ENCODE data around the gene TBC1D10B. TPM values are rescaled to one million over a fixed set of nuclear protein-coding genes. Genes with fewer than 3 reads are reported as not detected.
A peak's percentile ranks its signal among the peaks of the same experiment; 100 is the strongest.

Gene TBC1D10B
- total and polyA plus RNA-seq, 9 of the 15 experiments (the other 6 are each of a cell fraction or from before 2014, with no cell fraction given), result 2.2 to 55.4 (median 17.5) TPM

DNA sequence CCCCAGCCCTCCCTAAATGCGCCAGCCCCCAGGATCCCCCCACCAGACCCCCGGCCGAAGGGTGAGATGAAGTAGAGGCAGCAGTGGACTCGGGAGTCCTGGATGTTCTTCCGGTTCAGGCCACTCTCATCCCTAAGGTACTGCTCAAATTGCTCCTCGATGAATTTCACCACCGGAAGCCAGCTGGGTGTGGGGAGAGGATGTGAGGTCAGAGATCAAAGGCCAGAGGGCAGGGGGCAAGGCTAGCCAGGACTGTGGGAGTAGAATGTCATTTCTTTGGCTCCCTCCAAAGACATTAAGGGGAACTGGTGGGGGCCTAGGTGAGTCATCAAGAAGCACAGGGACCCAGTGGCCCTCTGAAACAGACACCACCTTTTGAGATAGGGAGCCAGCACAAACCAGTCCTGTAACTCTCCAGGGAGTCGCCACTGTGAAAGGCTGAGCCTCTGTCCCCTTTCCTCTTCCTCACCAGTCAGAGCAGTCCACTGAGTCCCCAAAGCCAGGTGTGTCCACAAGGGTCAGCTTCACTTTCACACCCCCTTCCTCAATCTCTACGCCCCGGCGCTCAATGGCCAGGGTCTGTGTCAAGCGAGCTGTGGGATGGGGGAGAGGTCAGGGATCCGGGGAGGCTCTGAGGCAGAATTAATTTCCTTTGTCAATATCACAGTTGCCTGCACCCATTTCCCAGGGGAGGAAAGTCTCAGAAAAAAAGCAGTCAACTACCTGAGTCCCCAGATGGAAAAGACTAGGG lies 11.2 kb upstream of the TBC1D10B start:
- Histone ChIP-seq H2AFZ (ENCODE audit: low read depth, low read length) (peak overlapping the region; percentile 72), H3K9me1 (ENCODE audit: control insufficient read depth, insufficient read depth, low read length) (no peaks in the 10 kb centered on the region), H3K4me1 (replicated peaks in 1 of 2; ENCODE audit: control insufficient read depth in 2 of 2, insufficient read depth in 2 of 2, low read length in 2 of 2) (peaks cover 42 to 58% of the 10 kb centered on the region in 2 experiments), H3K9ac (ENCODE audit: insufficient read depth in 1 of 2, low read depth in 2 of 2, low read length in 2 of 2) (peak overlapping the region; percentile 75 to 87), H3K4me2 (ENCODE audit: insufficient read depth, low read length) (peak overlapping the region; percentile 60), H3K4me3 (no peak overlapping the region), H4K20me1 (replicated peaks; ENCODE audit: control insufficient read depth, insufficient read depth, low read length) (no peaks in the 10 kb centered on the region), H3K27me3 (ENCODE audit: control insufficient read depth in 2 of 2, insufficient read depth in 2 of 2, low read length in 2 of 2) (no peaks in the 10 kb centered on the region), H3K79me2 (ENCODE audit: control insufficient read depth, insufficient read depth, low read length) (peaks cover 16% of the 10 kb centered on the region), H3K9me3 (replicated peaks; ENCODE audit: control insufficient read depth, insufficient read depth, low read depth, low read length) (no peaks in the 10 kb centered on the region), H3K27ac (ENCODE audit: extremely low read depth, low read depth, low read length) (peak overlapping the region; percentile 91), H3K36me3 (ENCODE audit: control insufficient read depth, insufficient read depth, low read length) (peaks cover 7% of the 10 kb centered on the region; the same call in 1 of the 3 replicates)
- FAIRE-seq (peak; percentile 100), DNase-seq (ENCODE audit: extremely low read depth in 1 of 4, low spot score in 3 of 4) (peak; percentile 79 to 96 (median 83)), ATAC-seq (peak; percentile 63)
- no TSS peak for BruUV-seq (replicated peaks)
- 15% methylated on average over 10 of the region's 13 CpGs for WGBS (ENCODE audit: insufficient coverage, low coverage, missing lambda C conversion rate)
- ChIA-PET POLR2A (interaction anchor here (0.7 to 1.4 kb wide), 7 partner anchors 8 to 26 kb away, joined by 3 to 4 read pairs (median 3); partner anchors contain the start of gene ZNF771), CTCF (ENCODE audit: low intra/inter-chr PET ratio) (no interaction called here)
- in situ Hi-C loops (cut with MboI) (no loop called here), intact Hi-C loops (cut with micrococcal nuclease) (loop anchor here (2.0 kb wide), 1 partner anchor 13 kb away; the partner anchor contains the start of gene ZNF48)
- peak; percentile 95 for TF ChIP-seq ZBTB7A (IDR thresholded peaks at IDR 0.05; ENCODE audit: borderline replicate concordance, control insufficient read depth, low read depth, low read length)
- TF ChIP-seq, protein P1, sequence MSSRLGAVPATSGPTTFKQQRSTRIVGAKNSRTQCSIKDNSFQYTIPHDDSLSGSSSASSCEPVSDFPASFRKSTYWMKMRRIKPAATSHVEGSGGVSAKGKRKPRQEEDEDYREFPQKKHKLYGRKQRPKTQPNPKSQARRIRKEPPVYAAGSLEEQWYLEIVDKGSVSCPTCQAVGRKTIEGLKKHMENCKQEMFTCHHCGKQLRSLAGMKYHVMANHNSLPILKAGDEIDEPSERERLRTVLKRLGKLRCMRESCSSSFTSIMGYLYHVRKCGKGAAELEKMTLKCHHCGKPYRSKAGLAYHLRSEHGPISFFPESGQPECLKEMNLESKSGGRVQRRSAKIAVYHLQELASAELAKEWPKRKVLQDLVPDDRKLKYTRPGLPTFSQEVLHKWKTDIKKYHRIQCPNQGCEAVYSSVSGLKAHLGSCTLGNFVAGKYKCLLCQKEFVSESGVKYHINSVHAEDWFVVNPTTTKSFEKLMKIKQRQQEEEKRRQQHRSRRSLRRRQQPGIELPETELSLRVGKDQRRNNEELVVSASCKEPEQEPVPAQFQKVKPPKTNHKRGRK (tag; IDR thresholded peaks at IDR 0.05), result no peak
- peak; percentile 82 for TF ChIP-seq ZNF584 (CRISPR knock-in tag; IDR thresholded peaks at IDR 0.05; ENCODE audit: low read depth)
- no peak for TF ChIP-seq MYNN (IDR thresholded peaks at IDR 0.05)
- TF ChIP-seq MYNN (CRISPR knock-in tag; IDR thresholded peaks at IDR 0.05), result no peak
- TF ChIP-seq ATF1 (CRISPR knock-in tag; IDR thresholded peaks at IDR 0.05), result no peak
- TF ChIP-seq ATF1 (tag; IDR thresholded peaks at IDR 0.05), result peak; percentile 61
- TF ChIP-seq, protein P2, sequence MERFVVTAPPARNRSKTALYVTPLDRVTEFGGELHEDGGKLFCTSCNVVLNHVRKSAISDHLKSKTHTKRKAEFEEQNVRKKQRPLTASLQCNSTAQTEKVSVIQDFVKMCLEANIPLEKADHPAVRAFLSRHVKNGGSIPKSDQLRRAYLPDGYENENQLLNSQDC (CRISPR knock-in tag; IDR thresholded peaks at IDR 0.05), result no peak
- TF ChIP-seq, protein P3, sequence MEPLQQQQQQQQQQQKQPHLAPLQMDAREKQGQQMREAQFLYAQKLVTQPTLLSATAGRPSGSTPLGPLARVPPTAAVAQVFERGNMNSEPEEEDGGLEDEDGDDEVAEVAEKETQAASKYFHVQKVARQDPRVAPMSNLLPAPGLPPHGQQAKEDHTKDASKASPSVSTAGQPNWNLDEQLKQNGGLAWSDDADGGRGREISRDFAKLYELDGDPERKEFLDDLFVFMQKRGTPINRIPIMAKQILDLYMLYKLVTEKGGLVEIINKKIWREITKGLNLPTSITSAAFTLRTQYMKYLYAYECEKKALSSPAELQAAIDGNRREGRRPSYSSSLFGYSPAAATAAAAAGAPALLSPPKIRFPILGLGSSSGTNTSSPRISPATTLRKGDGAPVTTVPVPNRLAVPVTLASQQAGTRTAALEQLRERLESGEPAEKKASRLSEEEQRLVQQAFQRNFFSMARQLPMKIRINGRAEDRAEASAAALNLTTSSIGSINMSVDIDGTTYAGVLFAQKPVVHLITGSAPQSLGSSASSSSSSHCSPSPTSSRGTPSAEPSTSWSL (CRISPR knock-in tag; IDR thresholded peaks at IDR 0.05; ENCODE audit: borderline replicate concordance), result no peak
- no peak for TF ChIP-seq DNMT1 (IDR thresholded peaks at IDR 0.05)
- peak; percentile 58 for TF ChIP-seq RBFOX2 (IDR thresholded peaks at IDR 0.05; ENCODE audit: low read depth, low read length)
- TF ChIP-seq ATF7 (IDR thresholded peaks at IDR 0.05), result peak; percentile 61; the same call in 1 of the 2 replicates
- TF ChIP-seq MEF2A (IDR thresholded peaks at IDR 0.05; ENCODE audit: control insufficient read depth, low read depth, low read length), result peak; percentile 53; the same call in 1 of the 2 replicates
- no peak for TF ChIP-seq ZNF436 (CRISPR knock-in tag; IDR thresholded peaks at IDR 0.05)
- peak; percentile 60 to 78; a peak in 2 of 4 replicates for TF ChIP-seq MAZ (CRISPR knock-in tag; conservative IDR thresholded peaks at IDR 0.05 in 1 of 2, IDR thresholded peaks at IDR 0.05 in 1 of 2)
- no peak for TF ChIP-seq NR2F6 (CRISPR knock-in tag; IDR thresholded peaks at IDR 0.05)
- no peak for TF ChIP-seq ILK (tag; IDR thresholded peaks at IDR 0.05; ENCODE audit: borderline replicate concordance, low read depth)
- peak; percentile 43 for TF ChIP-seq CCNT2 (IDR thresholded peaks at IDR 0.05; ENCODE audit: borderline replicate concordance, extremely low read depth, insufficient read length, low read depth, low read length)
- peak; percentile 77 for TF ChIP-seq POLR2A (conservative IDR thresholded peaks at IDR 0.05)

Data from K562 (cell line).